Renal cortex interstitium (tissue), 11 donors: ENCODE data around the gene CAGE1. TPM values are rescaled to one million over a fixed set of nuclear protein-coding genes. Genes with fewer than 3 reads are reported as not detected.
"Not testable (repeated sequence)": the region's sequence is repeated elsewhere in the genome, so short reads cannot be mapped to it uniquely, and the experiment has no call there.

Experiments used
- DNase-seq, 11 donors: peaks; one replicate each; pipeline ENCODE4 v3.0.0-alpha.2; 2013; ENCODE audit warnings: low read depth in 9 of 11, low spot score in 4 of 11; ENCODE audit errors: extremely low read depth in 1 of 11
- polyA plus RNA-seq, 3 donors: library from polyadenylated mRNA; unstranded; fragments of 120-200 nt; gene quantifications; one replicate each; pipeline ENCODE4 v1.2.1, GENCODE V29; 2013; ENCODE audit not compliant: insufficient read length in 3 of 3

CAGE1 gene
- polyA plus RNA-seq, 3 donors = 0.08 TPM; not detected in 2

DNA sequence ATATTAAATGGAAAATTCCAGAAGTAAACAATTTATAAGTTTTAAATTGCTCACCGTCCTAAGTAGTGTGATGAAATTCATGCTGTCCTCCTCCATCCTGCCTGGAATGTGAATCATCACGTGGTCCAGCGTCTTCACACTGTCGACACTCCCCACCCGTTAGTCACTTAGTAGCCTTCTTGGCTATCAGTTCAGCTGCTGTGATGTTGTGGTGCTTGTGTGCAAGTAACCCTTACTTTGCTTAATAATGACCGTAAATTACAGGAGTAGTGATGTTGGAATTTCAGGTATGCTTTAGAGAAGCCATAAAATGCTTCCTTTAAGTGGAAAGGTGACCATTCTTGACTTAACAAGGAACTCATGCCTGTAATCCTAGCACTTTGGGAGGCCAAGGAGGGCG lies 25.3 kb upstream of the CAGE1 start:
- no peak for DNase-seq

GRCh38 chr6:7413151-7413823 lies 23.7 kb upstream of the CAGE1 start:
- DNase-seq = no peak

- no peak for DNase-seq
Observed at GRCh38 chr6:7411328-7411727, 21.8 kb upstream of the CAGE1 start.

- no peak for DNase-seq
Observed at GRCh38 chr6:7410851-7411250, 21.3 kb upstream of the CAGE1 start.

GRCh38 chr6:7409740-7410139 lies 20.2 kb upstream of the CAGE1 start:
- DNase-seq = no peak

- no peak for DNase-seq
Observed at GRCh38 chr6:7406743-7407142, 17.2 kb upstream of the CAGE1 start.

GRCh38 chr6:7404546-7404945 lies 15.0 kb upstream of the CAGE1 start:
- no peak for DNase-seq

DNA sequence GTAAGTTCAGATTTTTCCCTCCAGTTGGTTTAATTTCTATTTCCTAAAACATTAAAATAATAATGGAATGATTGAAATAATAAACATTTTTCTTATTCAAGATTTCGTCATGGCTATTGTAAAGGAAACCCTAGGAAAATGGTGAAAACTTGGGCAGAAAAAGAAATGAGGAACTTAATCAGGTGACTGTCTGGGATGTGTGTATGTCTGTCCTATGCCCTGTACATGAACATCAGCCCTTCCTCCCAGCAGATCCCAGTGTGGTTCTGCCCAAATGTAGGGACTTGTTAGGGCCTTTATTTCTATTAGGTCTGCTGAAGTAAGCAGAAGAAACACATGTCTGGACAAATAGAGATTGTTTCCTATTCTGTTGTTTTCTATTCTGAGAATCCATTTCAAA lies 13.2 kb upstream of the CAGE1 start:
- DNase-seq = no peak

DNA sequence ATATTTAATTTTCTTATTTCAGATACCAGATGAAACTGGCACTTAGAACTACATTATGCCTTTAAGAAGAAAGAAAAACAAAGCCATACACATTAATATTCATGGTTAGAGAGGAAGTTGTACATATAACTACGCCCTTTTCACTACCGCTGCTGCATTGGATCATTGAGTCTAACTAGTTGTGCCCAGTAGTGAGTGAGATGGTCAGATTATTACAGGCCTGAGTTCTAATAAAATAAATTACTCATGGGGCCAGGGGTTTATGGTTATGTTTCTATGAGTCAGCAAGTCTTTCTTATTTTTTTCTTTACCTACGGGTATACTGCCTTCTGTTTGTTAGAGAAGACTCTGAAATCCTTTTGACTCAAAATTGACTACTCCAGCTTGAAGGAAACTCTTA lies 11.5 kb upstream of the CAGE1 start:
- no peak for DNase-seq

- no peak for DNase-seq
Observed at GRCh38 chr6:7392402-7392801, 2.9 kb upstream of the CAGE1 start.

DNA sequence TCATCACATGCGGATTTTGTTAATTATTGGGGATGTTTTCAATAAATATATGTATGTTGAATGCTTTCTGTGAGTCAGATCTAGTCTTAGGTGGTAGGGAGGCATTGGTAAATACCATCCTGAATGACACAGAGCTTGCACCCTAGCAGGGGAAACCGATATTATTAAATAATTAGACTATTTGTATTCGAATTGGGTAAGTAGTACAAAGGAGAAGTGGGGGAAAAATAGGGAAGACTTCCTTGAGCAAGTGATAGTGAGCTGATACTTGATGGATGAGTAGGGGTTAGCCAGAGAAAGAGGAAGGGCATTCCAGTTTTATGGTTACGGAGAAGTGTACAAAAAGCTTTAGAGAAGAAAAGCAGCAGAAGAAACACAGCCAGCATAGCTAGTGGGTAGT lies 1.6 kb upstream of the CAGE1 start:
- no peak for DNase-seq

DNA sequence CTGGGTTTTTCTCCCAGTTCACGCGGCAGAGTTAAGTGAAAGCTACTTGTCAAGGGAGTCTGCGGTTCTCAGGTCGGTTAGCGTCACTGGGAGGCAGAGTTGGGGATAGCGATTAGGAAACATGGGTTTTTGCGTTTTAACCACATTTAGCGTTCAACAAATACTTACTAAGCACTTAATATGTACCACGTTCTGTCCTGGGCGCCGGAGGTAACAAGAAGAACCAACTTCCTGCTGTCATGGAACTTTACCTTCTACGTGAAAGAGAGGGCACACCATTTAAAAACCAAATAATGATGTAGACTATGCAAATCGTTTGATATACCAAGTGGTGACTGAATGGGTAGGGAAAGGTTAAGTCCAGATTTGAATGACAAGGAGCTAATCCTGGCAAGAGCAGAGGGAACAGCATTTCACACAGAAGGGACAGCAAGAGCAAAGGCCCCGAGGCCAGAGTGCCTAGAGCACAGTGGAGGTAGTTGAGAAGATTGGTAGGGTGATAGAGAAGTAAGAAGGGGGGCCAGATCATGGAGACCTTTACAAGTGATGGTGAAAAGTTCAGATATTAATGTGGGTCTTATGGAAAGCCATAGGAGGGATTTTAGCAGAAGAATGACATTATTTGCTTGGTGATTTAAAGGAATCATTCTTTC lies 810 bp upstream of the CAGE1 start:
- DNase-seq = peak in 1 of 11 donors; percentile 18

GRCh38 chr6:7389162-7389450 lies 436 bp downstream of the CAGE1 start:
- peak in 2 of 11 donors; percentile 46 to 57 for DNase-seq

DNA sequence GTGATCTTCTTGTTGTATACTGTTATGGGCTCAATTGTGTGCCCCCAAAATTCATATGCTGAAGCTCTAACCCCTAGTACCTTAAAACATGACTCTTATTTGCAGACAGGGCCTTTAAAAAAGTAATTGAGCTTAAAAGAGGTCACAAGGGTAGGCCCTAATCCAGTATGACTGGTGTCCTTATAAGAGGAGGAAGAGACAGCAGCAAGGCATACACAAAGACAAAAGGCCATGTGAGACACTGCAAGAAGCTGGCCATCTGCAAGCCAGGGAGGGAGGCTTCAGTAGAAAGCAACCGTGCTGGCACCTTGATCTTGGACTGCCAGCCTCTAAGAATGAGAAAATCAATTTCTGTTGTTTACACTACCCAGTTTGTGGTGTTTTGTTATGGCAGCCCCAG lies 8.4 kb downstream of the CAGE1 start:
- no peak for DNase-seq

DNA sequence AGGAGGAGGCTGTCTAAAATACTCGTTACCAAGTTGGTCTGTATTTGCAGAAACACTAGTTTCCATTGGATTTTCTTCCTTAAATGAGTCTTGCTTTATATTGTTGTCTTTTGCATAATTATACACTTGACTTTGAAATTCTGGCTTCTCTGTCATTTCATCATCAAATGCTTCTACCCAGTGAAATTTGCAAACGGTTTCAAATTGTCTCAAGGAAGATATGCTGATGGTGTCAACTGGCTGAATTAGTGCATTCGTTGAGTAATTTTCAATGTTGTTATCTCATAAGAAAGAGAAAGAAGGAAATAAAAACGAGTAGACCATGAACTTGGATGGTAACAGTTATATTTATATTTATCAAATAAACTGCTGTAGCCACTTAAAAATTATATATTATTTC lies 10.8 kb downstream of the CAGE1 start:
- no peak for DNase-seq

GRCh38 chr6:7377961-7378360 lies 11.6 kb downstream of the CAGE1 start:
- no peak for DNase-seq

GRCh38 chr6:7373739-7374138 lies 15.8 kb downstream of the CAGE1 start:
- DNase-seq = no peak

DNA sequence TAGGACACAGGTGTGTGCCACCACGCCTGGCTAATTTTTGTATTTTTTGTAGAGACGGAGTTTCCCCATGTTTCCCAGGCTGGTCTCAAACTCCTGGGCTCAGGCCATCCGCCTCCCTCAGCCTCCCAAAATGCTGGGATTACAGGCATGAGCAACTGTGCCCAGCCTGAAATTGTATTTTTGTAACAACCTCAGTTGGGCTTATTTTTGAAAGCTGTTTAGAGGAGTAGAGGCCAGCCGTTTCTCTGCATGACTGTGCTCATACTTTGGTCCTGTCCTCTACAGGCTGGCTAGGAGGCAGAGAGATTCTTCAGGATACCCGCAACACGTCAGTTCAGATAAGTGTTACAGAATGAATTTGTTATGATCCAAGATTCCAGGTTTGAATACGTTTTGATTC lies 22.1 kb downstream of the CAGE1 start:
- DNase-seq = no peak

- DNase-seq = not testable (repeated sequence)
Observed at GRCh38 chr6:7351916-7352315, 37.6 kb downstream of the CAGE1 start.

GRCh38 chr6:7350591-7350990 lies 39.0 kb downstream of the CAGE1 start:
- not testable (repeated sequence) for DNase-seq

DNA sequence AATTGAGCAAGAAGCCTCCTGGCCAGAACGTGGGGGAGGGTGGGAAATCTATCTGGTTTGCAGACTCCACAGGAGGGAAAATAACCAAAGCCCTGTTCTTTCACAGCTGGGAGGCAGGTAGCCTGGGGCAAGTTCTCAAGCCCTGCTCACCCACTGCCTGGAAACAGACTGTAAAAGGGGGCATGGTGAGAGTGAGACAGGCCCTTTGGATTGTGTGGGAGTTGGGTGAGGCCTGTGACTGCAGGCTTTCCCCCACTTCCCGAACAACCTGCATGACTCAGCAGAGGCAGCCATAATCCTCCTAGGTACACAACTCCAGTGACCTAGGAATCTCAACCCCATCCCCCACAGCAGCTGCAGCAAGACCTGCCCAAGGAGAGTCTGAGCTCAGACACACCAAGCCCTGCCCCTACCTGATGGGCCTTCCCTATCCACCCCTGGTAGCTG lies 42.0 kb downstream of the CAGE1 start:
- DNase-seq = not testable (repeated sequence)
